Adipose tissue (tissue), 3 donors: ENCODE data around the gene APP. TPM values are rescaled to one million over a fixed set of nuclear protein-coding genes. Genes with fewer than 3 reads are reported as not detected.

ENCODE experiments used
- H3K27ac ChIP-seq: one replicate; pipeline ENCODE4 v1.5.1; 2013; ENCODE audit warnings: low read depth, low read length
- WGBS, 3 donors: extraction: QIAGEN DNeasy Blood & Tissue Kit; methylation state at CpG; one replicate each; pipeline ENCODE4 v1.1.7; 2013; 5-methylcytosine and 5-hydroxymethylcytosine counted together
- polyA plus RNA-seq, 3 donors: library from polyadenylated mRNA; stranded (reverse); fragments of 200-250 nt; gene quantifications; one replicate each; pipeline ENCODE4 v1.2.3, GENCODE V29; 2013
- donor health status: healthy with polysubstance abuse.
- donor health status: Bipolar disorder and iron deficiency.
- donor health status: healthy.

Gene APP
- polyA plus RNA-seq, 3 donors: 101 to 212 (median 126) TPM

- H3K27ac ChIP-seq: no peak overlapping the region
- 75 to 85% (median 81%) methylated on average over 9 of the region's 9 CpGs for WGBS, 3 donors
Measured at GRCh38 chr21:25979845-25980616, 190.5 kb downstream of the APP start.

GRCh38 chr21:25977068-25977611 lies 193.4 kb downstream of the APP start:
- H3K27ac ChIP-seq: no peak overlapping the region

GRCh38 chr21:25974964-25975363 lies 195.6 kb downstream of the APP start:
- WGBS, 3 donors: 91 to 96% (median 92%) methylated on average over 8 of the region's 8 CpGs
- H3K27ac ChIP-seq: no peak overlapping the region

GRCh38 chr21:25970254-25970930 lies 200.2 kb downstream of the APP start:
- 65 to 79% (median 73%) methylated on average over 15 of the region's 15 CpGs for WGBS, 3 donors
- H3K27ac ChIP-seq: no peak overlapping the region

- H3K27ac ChIP-seq: no peak overlapping the region
- WGBS, 3 donors: 90 to 95% (median 94%) methylated on average over 4 of the region's 4 CpGs
Measured at GRCh38 chr21:25967901-25968438, 202.6 kb downstream of the APP start.

- 41 to 55% (median 44%) methylated on average over 4 of the region's 4 CpGs for WGBS, 3 donors
- H3K27ac ChIP-seq: no peak overlapping the region
Measured at GRCh38 chr21:25967181-25967900, 203.2 kb downstream of the APP start.

GRCh38 chr21:25965951-25966707 lies 204.4 kb downstream of the APP start:
- no peak overlapping the region for H3K27ac ChIP-seq
- WGBS, 3 donors: 72 to 79% (median 77%) methylated on average over 3 of the region's 3 CpGs

- no peak overlapping the region for H3K27ac ChIP-seq
- 96 to 98% (median 98%) methylated on average over 5 of the region's 5 CpGs for WGBS, 3 donors
Measured at GRCh38 chr21:25964926-25965325, 205.6 kb downstream of the APP start.

GRCh38 chr21:25964015-25964414 lies 206.6 kb downstream of the APP start:
- WGBS, 3 donors: 45 to 88% (median 55%) methylated on average over 5 of the region's 5 CpGs
- H3K27ac ChIP-seq: no peak overlapping the region

- 63 to 76% (median 73%) methylated on average over 5 of the region's 5 CpGs for WGBS, 3 donors
- no peak overlapping the region for H3K27ac ChIP-seq
Measured at GRCh38 chr21:25963181-25963580, 207.4 kb downstream of the APP start.

GRCh38 chr21:25961042-25961441 lies 209.5 kb downstream of the APP start:
- no peak overlapping the region for H3K27ac ChIP-seq
- WGBS, 3 donors: 46 to 66% (median 54%) methylated on average over 3 of the region's 3 CpGs

GRCh38 chr21:25960402-25960801 lies 210.2 kb downstream of the APP start:
- WGBS, 3 donors: 84 to 87% (median 86%) methylated on average over 4 of the region's 4 CpGs
- no peak overlapping the region for H3K27ac ChIP-seq

GRCh38 chr21:25959799-25960198 lies 210.8 kb downstream of the APP start:
- H3K27ac ChIP-seq: no peak overlapping the region
- WGBS, 3 donors: 60 to 78% (median 78%) methylated on average over 3 of the region's 3 CpGs

GRCh38 chr21:25956993-25957714 lies 213.4 kb downstream of the APP start:
- H3K27ac ChIP-seq: no peak overlapping the region
- WGBS, 3 donors: 41 to 60% (median 53%) methylated on average over 2 of the region's 2 CpGs

GRCh38 chr21:25955646-25956045 lies 214.9 kb downstream of the APP start:
- WGBS, 3 donors: 96 to 98% (median 98%) methylated on average over 11 of the region's 11 CpGs
- no peak overlapping the region for H3K27ac ChIP-seq

GRCh38 chr21:25953659-25954058 lies 216.9 kb downstream of the APP start:
- 71 to 94% (median 87%) methylated on average over 2 of the region's 2 CpGs for WGBS, 3 donors

GRCh38 chr21:25953196-25953595 lies 217.4 kb downstream of the APP start:
- no peak overlapping the region for H3K27ac ChIP-seq
- 88 to 97% (median 95%) methylated on average over 3 of the region's 3 CpGs for WGBS, 3 donors

More at GRCh38 chr21:25953659-25954058, 216.9 kb downstream of the APP start:
- H3K27ac ChIP-seq: no peak overlapping the region
